Gastrocnemius medialis (tissue), 4 donors: Measurements from ENCODE around the gene ZFYVE26. TPM values are rescaled to one million over a fixed set of nuclear protein-coding genes. Genes with fewer than 3 reads are reported as not detected.

Experiments
- ATAC-seq, 2 donors: fragments of 150-250 bp; one replicate each; pipeline ENCODE4 v1.9.1; 2016
- DNase-seq, 2 donors: peaks; one replicate each; pipeline ENCODE4 v3.0.0-alpha.2; 2019
- H3K27ac ChIP-seq, 4 donors: fragments of 200-600 bp; sonication (generic); 1 replicate in 1 of 4; 2 replicates in 3 of 4; pipeline ENCODE4 v1.5.1; 2016 to 2018; ENCODE audit warnings: mild to moderate bottlenecking in 2 of 4, moderate library complexity in 1 of 4
- H3K27me3 ChIP-seq, 3 donors: fragments of 200-600 bp; sonication (generic) in 2 of 3; 1 replicate in 1 of 3; 2 replicates in 2 of 3; pipeline versions ENCODE4 v1.5.1 to v1.6.0; 2016 to 2019; ENCODE audit warnings: mild to moderate bottlenecking in 1 of 3, moderate library complexity in 1 of 3
- H3K36me3 ChIP-seq, 2 donors: fragments of 200-600 bp; sonication (generic) in 1 of 2; one replicate each; pipeline ENCODE4 v1.5.1; 2017 to 2018
- H3K4me1 ChIP-seq, 2 donors: fragments of 200-600 bp; sonication (generic) in 1 of 2; one replicate each; pipeline ENCODE4 v1.5.1; 2016 to 2017; ENCODE audit warnings: mild to moderate bottlenecking in 2 of 2
- H3K4me3 ChIP-seq, 4 donors: fragments of 200-600 bp; sonication (generic) in 3 of 4; 1 replicate in 1 of 4; 2 replicates in 3 of 4; pipeline ENCODE4 v1.5.1; 2016 to 2019; ENCODE audit warnings: mild to moderate bottlenecking in 2 of 4
- H3K9me3 ChIP-seq, 3 donors: fragments of 200-600 bp; sonication (generic) in 2 of 3; 1 replicate in 1 of 3; 2 replicates in 2 of 3; pipeline ENCODE4 v1.5.1; 2016 to 2019
- POLR2A ChIP-seq, 2 donors: fragments of 450-650 bp; IDR thresholded peaks; one replicate each; pipeline ENCODE4 v1.6.1; 2017; ENCODE audit warnings: antibody characterized with exemption in 2 of 2, mild to moderate bottlenecking in 2 of 2, moderate library complexity in 2 of 2
- in situ Hi-C, 4 donors: fragments of 200-750 bp; cut with MboI; loops; one replicate each; pipeline versions ENCODE4 v1.15.0 to v1.8.0; 2017; ENCODE audit warnings: low sequenced_read_pairs in 4 of 4
- intact Hi-C: fragments of 100-400 bp; cut with DNase I; formaldehyde crosslinking; loops from one replicate; pipeline ENCODE4 v1.15.1; 2023; ENCODE audit warnings: low total_unique reads
- total RNA-seq, 4 donors: library from RNA; depleted of rRNA; stranded (reverse); fragments of >200 nt; gene quantifications; one replicate each; pipeline versions ENCODE4 v1.1.0 to v1.2.3, GENCODE V29; 2016
- TF ChIP-seq, protein P1 (sequence below), 5 experiments: fragments of 450-650 bp in 3 of 5; fragments of 200-600 bp in 2 of 5; sonication (generic) in 2 of 5; IDR thresholded peaks in 4 of 5; conservative IDR thresholded peaks in 1 of 5; 1 replicate in 4 of 5; 2 replicates in 1 of 5; pipeline ENCODE4 v1.5.1; 2016 to 2019; ENCODE audit warnings: antibody characterized with exemption in 5 of 5, mild to moderate bottlenecking in 3 of 5, moderate library complexity in 3 of 5

The ZFYVE26 gene
- total RNA-seq, result 10 to 100 TPM; 16.3 to 26.3 (median 17.6) TPM

DNA sequence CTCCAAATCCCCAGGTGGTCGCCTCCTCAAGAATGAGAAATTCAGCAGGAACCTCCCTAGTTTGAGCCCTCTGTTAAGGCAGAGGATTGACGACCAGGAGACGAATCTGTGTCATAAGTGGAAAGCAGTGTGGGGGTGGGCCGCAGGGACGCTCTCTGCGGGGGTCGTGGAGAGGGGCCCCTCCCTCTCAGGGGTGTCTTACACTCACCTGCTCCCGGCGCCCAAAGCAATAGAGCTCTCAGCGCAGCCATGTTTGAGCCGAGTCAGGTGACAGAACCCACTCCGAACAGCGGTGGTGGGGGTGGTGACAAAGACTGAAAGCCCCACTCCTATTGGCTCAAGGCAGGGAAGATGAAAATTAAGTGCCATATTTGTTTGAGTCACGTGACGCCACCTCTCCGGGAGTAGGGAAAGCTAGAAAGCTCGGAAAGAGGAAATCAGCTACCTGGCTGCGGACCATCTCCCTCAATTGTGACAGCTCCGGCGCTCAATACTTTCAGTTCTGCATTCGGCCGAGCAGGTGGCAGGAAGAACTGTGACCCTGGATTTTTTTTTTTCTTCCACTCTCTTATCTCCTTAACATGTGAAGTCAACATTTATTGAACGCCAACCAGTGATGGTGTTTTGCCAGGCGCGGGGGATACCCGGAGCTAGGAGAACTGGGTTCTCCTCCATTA, at the start of gene ZFYVE26:
TSS of gene ZFYVE26 (minus strand) at position 265 of the 677 bp plus-strand sequence. CDS start 627 bp downstream, outside the sequence.
- Histone ChIP-seq H3K4me1 (peaks cover 21 to 35% of the 10 kb centered on the region in 2 donors), H3K27me3 (no peaks in the 10 kb centered on the region), H3K36me3 (peaks cover 0 to 20% of the 10 kb centered on the region in 2 donors), H3K9me3 (no peaks in the 10 kb centered on the region), H3K27ac (peak within 1 kb of the TSS; percentile 84 to 90 (median 86)), H3K4me3 (peak within 1 kb of the TSS; percentile 72 to 97 (median 86))
- in situ Hi-C loops (no loop called here), intact Hi-C loops (loop anchor here (5.0 to 10.0 kb wide), 2 partner anchors 119 to 202 kb away; partner anchors contain the start of genes ARG2 and RDH11)
- ATAC-seq (peak; percentile 96 to 99), DNase-seq (peak; percentile 94)
- TF ChIP-seq, protein P1, sequence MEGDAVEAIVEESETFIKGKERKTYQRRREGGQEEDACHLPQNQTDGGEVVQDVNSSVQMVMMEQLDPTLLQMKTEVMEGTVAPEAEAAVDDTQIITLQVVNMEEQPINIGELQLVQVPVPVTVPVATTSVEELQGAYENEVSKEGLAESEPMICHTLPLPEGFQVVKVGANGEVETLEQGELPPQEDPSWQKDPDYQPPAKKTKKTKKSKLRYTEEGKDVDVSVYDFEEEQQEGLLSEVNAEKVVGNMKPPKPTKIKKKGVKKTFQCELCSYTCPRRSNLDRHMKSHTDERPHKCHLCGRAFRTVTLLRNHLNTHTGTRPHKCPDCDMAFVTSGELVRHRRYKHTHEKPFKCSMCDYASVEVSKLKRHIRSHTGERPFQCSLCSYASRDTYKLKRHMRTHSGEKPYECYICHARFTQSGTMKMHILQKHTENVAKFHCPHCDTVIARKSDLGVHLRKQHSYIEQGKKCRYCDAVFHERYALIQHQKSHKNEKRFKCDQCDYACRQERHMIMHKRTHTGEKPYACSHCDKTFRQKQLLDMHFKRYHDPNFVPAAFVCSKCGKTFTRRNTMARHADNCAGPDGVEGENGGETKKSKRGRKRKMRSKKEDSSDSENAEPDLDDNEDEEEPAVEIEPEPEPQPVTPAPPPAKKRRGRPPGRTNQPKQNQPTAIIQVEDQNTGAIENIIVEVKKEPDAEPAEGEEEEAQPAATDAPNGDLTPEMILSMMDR (IDR thresholded peaks at IDR 0.05 in 4 of 5, conservative IDR thresholded peaks at IDR 0.05 in 1 of 5), result peak in 1 of 5 experiments; percentile 40
- peak; percentile 15 to 45 for TF ChIP-seq POLR2A (IDR thresholded peaks at IDR 0.05)

GRCh38 chr14:67863223-67863622, 46.8 kb upstream of the ZFYVE26 start:
- no peak for DNase-seq
- TF ChIP-seq POLR2A (IDR thresholded peaks at IDR 0.05), result no peak
- TF ChIP-seq, protein P1 (IDR thresholded peaks at IDR 0.05 in 4 of 5, conservative IDR thresholded peaks at IDR 0.05 in 1 of 5), result no peak
- ATAC-seq, result no peak
- Histone ChIP-seq H3K4me3 (no peak overlapping the region), H3K36me3 (no peaks in the 10 kb centered on the region), H3K9me3 (no peaks in the 10 kb centered on the region), H3K4me1 (no peaks in the 10 kb centered on the region), H3K27me3 (no peaks in the 10 kb centered on the region), H3K27ac (no peak overlapping the region)
- intact Hi-C loops, result no loop called here
- in situ Hi-C loops, result no loop called here

GRCh38 chr14:67859169-67859749, 42.9 kb upstream of the ZFYVE26 start:
- TF ChIP-seq, protein P1 (IDR thresholded peaks at IDR 0.05 in 4 of 5, conservative IDR thresholded peaks at IDR 0.05 in 1 of 5), result no peak
- no peak for TF ChIP-seq POLR2A (IDR thresholded peaks at IDR 0.05)
- no peaks in the 10 kb centered on the region for H3K36me3 ChIP-seq
- no peaks in the 10 kb centered on the region for H3K27me3 ChIP-seq
- H3K9me3 ChIP-seq, result no peaks in the 10 kb centered on the region
- in situ Hi-C loops, result no loop called here
- H3K4me1 ChIP-seq, result no peaks in the 10 kb centered on the region
- no peak overlapping the region for H3K4me3 ChIP-seq
- ATAC-seq (no peak), DNase-seq (no peak)
- no peak overlapping the region for H3K27ac ChIP-seq
- intact Hi-C loops, result no loop called here

DNA sequence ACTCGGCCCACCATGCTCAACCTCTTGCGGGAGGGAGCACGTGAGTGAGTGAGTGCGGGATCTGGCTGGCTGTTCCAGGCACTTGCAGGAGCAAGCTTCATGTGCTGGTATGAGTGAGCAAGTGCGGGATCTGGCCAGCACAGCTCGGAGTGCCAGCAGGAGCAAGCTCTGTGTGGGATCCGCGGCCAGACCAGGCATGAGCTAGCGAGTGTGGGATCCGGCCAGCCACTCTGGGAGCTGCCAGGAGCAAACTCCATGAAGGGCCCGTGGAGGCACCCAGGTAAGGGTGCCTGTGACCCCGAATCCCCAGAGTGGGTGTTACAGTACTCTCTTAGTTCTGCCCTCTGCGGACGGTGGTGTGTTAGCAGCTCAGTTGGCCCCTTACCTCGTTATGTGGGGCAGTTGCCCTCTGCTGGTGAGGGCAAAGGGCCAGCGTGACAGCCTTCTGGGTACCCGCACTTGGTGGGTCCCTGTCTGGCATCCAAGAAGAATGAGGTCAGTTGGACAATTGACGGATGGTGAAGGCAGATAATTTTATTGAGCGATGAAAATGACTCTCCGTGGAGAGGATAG, 41.5 kb upstream of the ZFYVE26 start:
- ATAC-seq (no peak), DNase-seq (no peak)
- no peaks in the 10 kb centered on the region for H3K4me1 ChIP-seq
- H3K4me3 ChIP-seq, result no peak overlapping the region
- H3K27me3 ChIP-seq, result no peaks in the 10 kb centered on the region
- in situ Hi-C loops, result no loop called here
- intact Hi-C loops, result no loop called here
- no peaks in the 10 kb centered on the region for H3K9me3 ChIP-seq
- H3K36me3 ChIP-seq, result no peaks in the 10 kb centered on the region
- TF ChIP-seq, protein P1 (IDR thresholded peaks at IDR 0.05 in 4 of 5, conservative IDR thresholded peaks at IDR 0.05 in 1 of 5), result no peak
- no peak for TF ChIP-seq POLR2A (IDR thresholded peaks at IDR 0.05)
- no peak overlapping the region for H3K27ac ChIP-seq
